ENCODE results near the gene UFM1. TPM values are rescaled to one million over a fixed set of nuclear protein-coding genes. Genes with fewer than 3 reads are reported as not detected.

Gene UFM1
- total RNA-seq, 1 donor from 2014 or later, result 97.2 TPM

DNA sequence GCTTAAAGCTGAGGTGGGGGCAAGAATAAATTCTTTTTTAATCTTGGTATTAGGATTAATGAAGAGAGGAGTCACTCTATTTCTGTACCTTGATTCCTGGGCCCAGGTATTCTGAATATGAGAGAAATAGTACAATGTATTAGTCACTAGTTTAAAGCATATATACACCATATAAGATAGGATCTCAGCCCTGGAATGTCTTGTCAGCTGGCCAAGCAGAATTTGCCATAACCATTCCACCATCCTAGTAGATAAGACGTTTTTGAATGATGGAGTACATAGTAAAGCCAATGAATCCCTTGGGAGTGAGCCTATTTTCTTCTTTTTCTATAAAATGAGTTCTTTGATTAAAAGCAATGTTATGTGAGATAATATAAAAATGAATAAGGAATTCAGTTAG lies 55.6 kb downstream of the UFM1 start:
- no peaks in the 10 kb centered on the region for H3K36me3 Mint-ChIP-seq (ENCODE audit: low read depth, unreplicated experiment)
- TF ChIP-seq EZH2 (IDR thresholded peaks at IDR 0.05; ENCODE audit: insufficient read depth, low read length) (no peak), CTCF (IDR thresholded peaks at IDR 0.05; ENCODE audit: insufficient read depth, low read depth, low read length) (no peak)
- Histone ChIP-seq H3K4me1 (ENCODE audit: insufficient read depth, low read length) (no peaks in the 10 kb centered on the region), H3K4me2 (ENCODE audit: low read length) (no peak overlapping the region), H3K9ac (ENCODE audit: low read length) (no peak overlapping the region), H3K27me3 (ENCODE audit: insufficient read depth, low read length) (no peaks in the 10 kb centered on the region), H4K20me1 (ENCODE audit: insufficient read depth, low read length) (no peaks in the 10 kb centered on the region), H3K79me2 (ENCODE audit: insufficient read depth, low read length) (no peaks in the 10 kb centered on the region), H3K9me3 (ENCODE audit: insufficient read depth, low read depth, low read length) (no peaks in the 10 kb centered on the region), H3K27ac (ENCODE audit: low read depth, low read length) (no peak overlapping the region), H2AFZ (ENCODE audit: low read depth, low read length) (no peak overlapping the region), H3K36me3 (ENCODE audit: insufficient read depth, low read length) (no peaks in the 10 kb centered on the region), H3K4me3 (ENCODE audit: insufficient read depth, low read depth, low read length) (no peak overlapping the region)
- H3K4me1 Mint-ChIP-seq (ENCODE audit: low read depth, unreplicated experiment), result no peaks in the 10 kb centered on the region
- FAIRE-seq (no peak), DNase-seq (ENCODE audit: low read depth) (no peak)
- no peak overlapping the region for H3K27ac Mint-ChIP-seq (ENCODE audit: unreplicated experiment)
- peaks cover 4% of the 10 kb centered on the region for H3K9me3 Mint-ChIP-seq (ENCODE audit: unreplicated experiment)
- H3K4me3 Mint-ChIP-seq (ENCODE audit: unreplicated experiment), result no peak overlapping the region
- no peaks in the 10 kb centered on the region for H3K27me3 Mint-ChIP-seq (ENCODE audit: low read depth, unreplicated experiment)

GRCh38 chr13:38409771-38410170 lies 60.1 kb downstream of the UFM1 start:
- no peak for FAIRE-seq

More at GRCh38 chr13:38409771-38410170, 60.1 kb downstream of the UFM1 start:
- Mint-ChIP-seq H3K27ac (ENCODE audit: unreplicated experiment) (no peak overlapping the region), H3K4me3 (ENCODE audit: unreplicated experiment) (no peak overlapping the region), H3K9me3 (ENCODE audit: unreplicated experiment) (no peaks in the 10 kb centered on the region), H3K36me3 (ENCODE audit: low read depth, unreplicated experiment) (no peaks in the 10 kb centered on the region), H3K27me3 (ENCODE audit: low read depth, unreplicated experiment) (no peaks in the 10 kb centered on the region), H3K4me1 (ENCODE audit: low read depth, unreplicated experiment) (no peaks in the 10 kb centered on the region)
- TF ChIP-seq EZH2 (IDR thresholded peaks at IDR 0.05; ENCODE audit: insufficient read depth, low read length) (no peak), CTCF (IDR thresholded peaks at IDR 0.05; ENCODE audit: insufficient read depth, low read depth, low read length) (no peak)
- H3K36me3 ChIP-seq (ENCODE audit: insufficient read depth, low read length), result no peaks in the 10 kb centered on the region
- no peak overlapping the region for H3K4me2 ChIP-seq (ENCODE audit: low read length)
- no peaks in the 10 kb centered on the region for H3K79me2 ChIP-seq (ENCODE audit: insufficient read depth, low read length)
- DNase-seq (ENCODE audit: low read depth), result no peak
- H3K4me3 ChIP-seq (ENCODE audit: insufficient read depth, low read depth, low read length), result no peak overlapping the region
- no peaks in the 10 kb centered on the region for H3K27me3 ChIP-seq (ENCODE audit: insufficient read depth, low read length)
- H3K4me1 ChIP-seq (ENCODE audit: insufficient read depth, low read length), result no peaks in the 10 kb centered on the region
- H3K27ac ChIP-seq (ENCODE audit: low read depth, low read length), result no peak overlapping the region
- H3K9me3 ChIP-seq (ENCODE audit: insufficient read depth, low read depth, low read length), result no peaks in the 10 kb centered on the region
- no peak overlapping the region for H2AFZ ChIP-seq (ENCODE audit: low read depth, low read length)
- H3K9ac ChIP-seq (ENCODE audit: low read length), result no peak overlapping the region
- H4K20me1 ChIP-seq (ENCODE audit: insufficient read depth, low read length), result no peaks in the 10 kb centered on the region

All from astrocyte (in vitro differentiated cells and primary cell).